ENCODE measurements around the gene PLA2G3.
"Not testable (repeated sequence)": the region's sequence is repeated elsewhere in the genome, so short reads cannot be mapped to it uniquely, and the experiment has no call there.

PLA2G3 gene

DNA sequence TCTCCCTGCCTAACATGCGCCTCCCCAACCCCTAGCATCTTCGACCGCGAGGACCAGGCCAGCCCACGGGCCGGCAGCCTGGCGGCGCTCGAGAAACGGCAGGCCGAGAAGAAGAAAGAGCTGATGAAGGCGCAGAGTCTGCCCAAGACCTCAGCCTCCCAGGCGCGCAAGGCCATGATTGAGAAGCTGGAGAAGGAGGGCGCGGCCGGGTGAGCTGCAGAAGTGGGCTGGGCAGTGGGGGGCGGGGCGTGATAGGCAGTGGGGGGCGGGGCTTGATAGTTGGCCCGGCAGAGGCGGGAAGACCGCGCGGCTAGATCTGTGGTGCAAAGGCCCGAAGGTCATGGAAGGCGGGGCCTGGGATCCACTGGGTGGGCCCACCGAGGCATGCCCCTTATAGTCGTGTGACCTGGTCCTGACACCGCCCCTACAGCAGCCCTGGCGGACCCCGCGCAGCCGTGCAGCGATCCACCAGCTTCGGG, 41.6 kb downstream of the PLA2G3 start:
- TF ChIP-seq, protein P1, sequence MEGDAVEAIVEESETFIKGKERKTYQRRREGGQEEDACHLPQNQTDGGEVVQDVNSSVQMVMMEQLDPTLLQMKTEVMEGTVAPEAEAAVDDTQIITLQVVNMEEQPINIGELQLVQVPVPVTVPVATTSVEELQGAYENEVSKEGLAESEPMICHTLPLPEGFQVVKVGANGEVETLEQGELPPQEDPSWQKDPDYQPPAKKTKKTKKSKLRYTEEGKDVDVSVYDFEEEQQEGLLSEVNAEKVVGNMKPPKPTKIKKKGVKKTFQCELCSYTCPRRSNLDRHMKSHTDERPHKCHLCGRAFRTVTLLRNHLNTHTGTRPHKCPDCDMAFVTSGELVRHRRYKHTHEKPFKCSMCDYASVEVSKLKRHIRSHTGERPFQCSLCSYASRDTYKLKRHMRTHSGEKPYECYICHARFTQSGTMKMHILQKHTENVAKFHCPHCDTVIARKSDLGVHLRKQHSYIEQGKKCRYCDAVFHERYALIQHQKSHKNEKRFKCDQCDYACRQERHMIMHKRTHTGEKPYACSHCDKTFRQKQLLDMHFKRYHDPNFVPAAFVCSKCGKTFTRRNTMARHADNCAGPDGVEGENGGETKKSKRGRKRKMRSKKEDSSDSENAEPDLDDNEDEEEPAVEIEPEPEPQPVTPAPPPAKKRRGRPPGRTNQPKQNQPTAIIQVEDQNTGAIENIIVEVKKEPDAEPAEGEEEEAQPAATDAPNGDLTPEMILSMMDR (IDR thresholded peaks at IDR 0.05; ENCODE audit: low read depth, low read length): no peak
- Histone ChIP-seq H3K27me3 (ENCODE audit: insufficient read depth, low read depth, severe bottlenecking) (no peaks in the 10 kb centered on the region), H3K9me3 (ENCODE audit: severe bottlenecking) (no peaks in the 10 kb centered on the region), H3K4me3 (ENCODE audit: low read depth, low read length) (no peak overlapping the region), H3K36me3 (peaks cover 49% of the 10 kb centered on the region), H3K27ac (no peak overlapping the region)
- no peak for DNase-seq

DNA sequence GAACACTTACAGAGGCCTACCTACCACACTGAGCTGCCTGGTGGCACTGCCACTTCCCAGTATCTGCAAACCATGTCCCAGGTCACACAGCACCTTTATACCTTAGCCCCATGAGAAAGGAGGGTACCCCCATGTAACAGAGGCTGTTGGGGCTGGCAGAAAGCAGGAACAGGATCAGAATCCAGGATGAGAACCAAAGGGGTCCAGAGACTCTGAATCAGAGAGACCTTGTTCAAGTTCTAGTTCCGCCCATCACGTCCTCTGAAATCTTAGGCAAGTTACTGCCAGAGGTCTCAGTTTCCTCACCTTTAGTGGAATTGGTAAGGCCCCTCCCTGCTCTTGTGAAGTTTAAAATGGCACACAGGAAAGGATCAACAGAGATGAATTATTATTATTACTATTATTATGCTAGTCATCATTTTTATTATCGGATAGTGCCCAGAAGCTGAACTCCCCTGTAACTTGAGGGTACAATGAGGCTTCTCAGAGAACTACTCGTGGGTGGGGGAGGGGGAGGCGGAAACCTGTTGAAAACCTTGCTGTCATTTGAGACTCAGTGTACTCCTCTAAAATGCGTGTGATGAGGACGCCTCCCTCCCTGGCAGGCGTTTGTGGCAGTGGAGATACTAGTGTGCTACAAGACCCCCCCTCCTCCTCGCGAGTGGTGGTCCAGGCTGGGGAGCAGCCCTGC, 42.2 kb downstream of the PLA2G3 start:
- peaks cover 49% of the 10 kb centered on the region for H3K36me3 ChIP-seq
- DNase-seq: no peak
- no peaks in the 10 kb centered on the region for H3K9me3 ChIP-seq (ENCODE audit: severe bottlenecking)
- TF ChIP-seq, protein P1 (IDR thresholded peaks at IDR 0.05; ENCODE audit: low read depth, low read length): no peak
- no peak overlapping the region for H3K4me3 ChIP-seq (ENCODE audit: low read depth, low read length)
- H3K27ac ChIP-seq: no peak overlapping the region
- no peaks in the 10 kb centered on the region for H3K27me3 ChIP-seq (ENCODE audit: insufficient read depth, low read depth, severe bottlenecking)

DNA sequence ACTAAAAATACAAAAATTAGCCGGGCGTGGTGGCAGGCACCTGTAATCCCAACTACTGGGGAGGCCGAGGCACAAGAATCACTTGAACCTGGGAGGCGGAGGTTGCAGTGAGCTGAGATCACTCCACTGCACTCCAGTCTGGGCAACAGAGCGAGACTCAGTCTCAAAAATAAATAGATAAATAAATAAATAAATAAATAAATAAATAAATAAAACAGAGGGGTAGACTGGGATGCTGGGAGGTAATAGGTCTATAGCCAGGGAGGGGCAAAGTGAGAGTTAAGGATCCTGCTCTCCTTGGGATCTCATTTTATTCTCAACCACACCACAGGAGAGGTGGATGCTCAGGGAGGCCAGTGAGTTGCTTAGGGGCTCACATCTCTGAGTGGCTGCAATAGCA, 42.8 kb downstream of the PLA2G3 start:
- H3K4me3 ChIP-seq (ENCODE audit: low read depth, low read length); H3K27me3 ChIP-seq (ENCODE audit: insufficient read depth, low read depth, severe bottlenecking); H3K27ac ChIP-seq; DNase-seq; H3K9me3 ChIP-seq (ENCODE audit: severe bottlenecking): not testable (repeated sequence)
- H3K36me3 ChIP-seq: peaks cover 55% of the 10 kb centered on the region

DNA sequence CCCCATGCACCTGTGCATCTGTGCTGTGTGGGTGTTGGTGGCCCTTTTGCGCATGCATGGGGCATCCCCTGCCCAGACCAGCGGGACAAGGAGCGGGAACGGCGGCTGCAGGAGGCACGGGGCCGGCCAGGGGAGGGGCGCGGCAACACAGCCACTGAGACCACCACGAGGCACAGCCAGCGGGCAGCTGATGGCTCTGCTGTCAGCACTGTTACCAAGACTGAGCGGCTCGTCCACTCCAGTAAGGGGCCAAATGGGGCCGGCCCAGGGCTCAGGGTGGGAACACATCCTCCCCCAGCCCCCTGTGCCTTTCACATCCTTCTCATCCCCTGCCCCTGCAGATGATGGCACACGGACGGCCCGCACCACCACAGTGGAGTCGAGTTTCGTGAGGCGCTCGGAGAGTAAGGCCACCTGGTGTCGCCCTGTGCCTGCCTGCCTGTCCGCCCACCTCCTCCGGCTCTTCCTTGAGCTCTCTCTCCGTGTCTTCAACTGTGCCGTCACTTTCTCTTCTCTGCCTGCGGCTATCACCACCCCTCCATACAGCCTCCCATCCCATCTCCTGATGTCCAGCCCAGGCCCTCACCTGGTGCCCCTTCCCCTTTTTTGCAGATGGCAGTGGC, 43.5 kb downstream of the PLA2G3 start:
- Histone ChIP-seq H3K27ac (no peak overlapping the region), H3K9me3 (ENCODE audit: severe bottlenecking) (no peaks in the 10 kb centered on the region), H3K27me3 (ENCODE audit: insufficient read depth, low read depth, severe bottlenecking) (no peaks in the 10 kb centered on the region), H3K36me3 (peaks cover 52% of the 10 kb centered on the region), H3K4me3 (ENCODE audit: low read depth, low read length) (no peak overlapping the region)
- DNase-seq: no peak
- TF ChIP-seq, protein P1 (IDR thresholded peaks at IDR 0.05; ENCODE audit: low read depth, low read length): no peak

DNA sequence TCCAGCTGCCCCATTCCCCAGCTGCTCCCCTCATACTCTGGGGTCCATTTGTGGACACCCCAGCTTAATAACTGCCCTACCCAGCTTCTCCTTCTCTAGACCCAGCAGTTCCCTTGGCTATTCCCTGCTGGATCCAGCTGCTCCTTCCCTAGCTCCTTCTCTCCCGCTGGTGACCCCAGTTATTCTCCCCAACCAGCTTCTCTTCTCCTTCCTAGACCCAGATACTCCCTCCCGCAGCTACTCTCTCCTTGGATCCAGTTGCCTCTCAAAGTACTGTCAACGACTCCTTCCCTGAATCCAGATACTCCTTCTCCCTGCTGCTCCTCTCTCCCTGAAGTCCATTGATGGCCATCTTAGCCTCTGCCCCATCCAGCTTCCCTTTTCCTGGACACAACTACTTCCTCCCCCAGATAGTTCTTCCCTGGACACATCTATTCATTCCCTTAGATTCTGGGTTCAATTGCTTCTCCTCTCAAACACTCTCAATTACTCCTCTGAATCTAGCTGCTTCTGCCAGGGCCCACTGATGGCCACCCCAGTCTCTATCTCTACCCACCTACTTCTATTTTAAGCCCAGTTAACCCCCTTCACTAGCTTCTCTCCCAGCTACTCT, 44.6 kb downstream of the PLA2G3 start:
- H3K4me3 ChIP-seq (ENCODE audit: low read depth, low read length): no peak overlapping the region
- TF ChIP-seq, protein P1 (IDR thresholded peaks at IDR 0.05; ENCODE audit: low read depth, low read length): no peak
- no peak overlapping the region for H3K27ac ChIP-seq
- no peaks in the 10 kb centered on the region for H3K9me3 ChIP-seq (ENCODE audit: severe bottlenecking)
- H3K36me3 ChIP-seq: peaks cover 58% of the 10 kb centered on the region
- no peaks in the 10 kb centered on the region for H3K27me3 ChIP-seq (ENCODE audit: insufficient read depth, low read depth, severe bottlenecking)
- DNase-seq: no peak

DNA sequence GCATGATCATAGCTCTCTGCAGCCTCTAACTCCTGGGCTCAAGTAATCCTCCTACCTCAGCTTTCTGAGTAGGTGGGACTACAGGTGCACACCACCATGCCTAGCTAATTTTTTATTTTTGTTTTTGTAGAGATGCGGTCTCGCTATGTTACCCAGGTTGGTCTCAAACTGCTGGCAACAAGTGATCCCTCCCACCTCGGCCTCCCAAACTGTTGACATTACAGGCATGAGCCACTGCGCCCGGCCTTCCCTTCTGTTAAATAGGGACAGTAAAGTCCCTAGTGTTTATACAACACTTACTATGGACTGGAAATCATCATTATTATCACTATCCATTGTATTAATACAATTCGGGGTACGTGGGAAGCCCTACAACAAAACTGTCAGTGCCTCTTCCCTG, 45.6 kb downstream of the PLA2G3 start:
- H3K36me3 ChIP-seq: peaks cover 59% of the 10 kb centered on the region

More for the DNA sequence above, 45.6 kb downstream of the PLA2G3 start:
- Histone ChIP-seq H3K9me3 (ENCODE audit: severe bottlenecking) (no peaks in the 10 kb centered on the region), H3K27ac (no peak overlapping the region), H3K4me3 (ENCODE audit: low read depth, low read length) (no peak overlapping the region), H3K27me3 (ENCODE audit: insufficient read depth, low read depth, severe bottlenecking) (no peaks in the 10 kb centered on the region)
- DNase-seq: no peak
- TF ChIP-seq, protein P1 (IDR thresholded peaks at IDR 0.05; ENCODE audit: low read depth, low read length): no peak
